ENCODE data around the gene SULT4A1. TPM values are rescaled to one million over a fixed set of nuclear protein-coding genes. Genes with fewer than 3 reads are reported as not detected.

The SULT4A1 gene
- total RNA-seq, 1 experiment from 2014 or later, result 15.0 TPM

DNA sequence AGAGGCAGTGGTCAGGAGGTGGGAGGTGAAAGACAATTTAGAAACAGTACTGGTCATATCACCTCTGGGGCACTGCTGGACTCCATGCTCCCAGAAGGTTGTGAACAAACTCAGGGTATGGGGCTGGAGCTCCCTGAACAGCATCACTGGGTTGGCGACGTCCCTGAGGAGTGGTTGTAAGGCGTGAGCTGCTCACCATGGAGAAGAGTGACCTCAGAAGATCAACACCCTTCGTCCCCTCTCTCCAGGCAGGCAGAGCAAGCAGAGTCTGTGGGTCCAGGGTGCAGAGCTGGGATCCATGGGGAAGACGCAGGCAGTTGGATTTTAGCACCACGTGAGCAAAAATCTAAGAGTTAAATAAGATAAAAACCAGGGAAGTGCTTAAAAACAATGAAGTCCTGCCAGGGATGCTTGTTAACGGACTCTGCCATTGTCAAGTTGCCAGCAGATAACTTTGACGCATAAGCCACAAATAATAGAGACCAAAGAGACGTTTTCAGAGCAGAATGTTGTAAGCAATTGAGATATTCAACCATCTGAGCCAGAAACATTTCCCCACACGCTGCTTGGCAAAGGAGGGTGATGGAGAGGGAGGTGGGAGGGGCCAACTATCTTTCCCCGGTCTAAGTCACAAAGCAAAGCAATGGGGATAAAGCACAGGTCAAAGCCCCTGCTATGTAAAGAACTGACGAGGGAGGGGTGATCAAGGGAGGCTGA lies 15.9 kb upstream of the SULT4A1 start:
- DNase-seq, result peak; percentile 19
- Histone ChIP-seq H3K79me2 (ENCODE audit: insufficient read depth, low read length) (no peaks in the 10 kb centered on the region), H2AK5ac (ENCODE audit: insufficient read length, low read length) (no peak overlapping the region), H4K5ac (ENCODE audit: insufficient read length, low read depth, low read length) (no peak overlapping the region), H2AFZ (ENCODE audit: low read length) (no peak overlapping the region), H2BK15ac (ENCODE audit: low read depth, low read length) (no peak overlapping the region), H3K23me2 (ENCODE audit: insufficient read length, low read depth, low read length, poor library complexity, severe bottlenecking) (no peaks in the 10 kb centered on the region), H3K18ac (ENCODE audit: insufficient read length, low read depth, low read length) (no peak overlapping the region), H3K23ac (ENCODE audit: insufficient read length, low read depth, low read length) (no peak overlapping the region), H4K91ac (ENCODE audit: insufficient read length, low read depth, low read length) (no peak overlapping the region), H2BK120ac (ENCODE audit: low read depth, low read length, poor library complexity, severe bottlenecking) (no peak overlapping the region), H3K56ac (ENCODE audit: insufficient read length, low read depth, low read length) (no peak overlapping the region), H2BK12ac (ENCODE audit: insufficient read length, low read depth, low read length) (no peak overlapping the region), H2BK20ac (ENCODE audit: low read depth, low read length, poor library complexity, severe bottlenecking) (no peak overlapping the region), H4K20me1 (ENCODE audit: control insufficient read depth, insufficient read depth, insufficient read length) (no peaks in the 10 kb centered on the region), H3K4me1 (ENCODE audit: insufficient read depth, low read length) (no peaks in the 10 kb centered on the region), H3T11ph (ENCODE audit: low read length) (no peak overlapping the region), H4K8ac (replicated peaks; ENCODE audit: insufficient read length, low read depth, low read length) (no peak overlapping the region), H3K79me1 (ENCODE audit: insufficient read depth, low read depth, low read length, poor library complexity, severe bottlenecking) (no peaks in the 10 kb centered on the region), H3K9me3 (ENCODE audit: control insufficient read depth, low read depth, low read length) (no peaks in the 10 kb centered on the region), H3K27ac (ENCODE audit: insufficient read length, low read depth, low read length) (no peak overlapping the region), H3K4me2 (ENCODE audit: insufficient read depth, insufficient read length, low read length) (no peak overlapping the region), H2BK5ac (ENCODE audit: insufficient read length, low read length) (no peak overlapping the region), H3K14ac (ENCODE audit: insufficient read depth, low read length) (no peak overlapping the region; the same call in 1 of the 2 replicates), H3K9ac (ENCODE audit: extremely low read depth, insufficient read length, low read length) (no peak overlapping the region), H3K27me3 (ENCODE audit: insufficient read depth, low read length) (no peaks in the 10 kb centered on the region), H3K4ac (ENCODE audit: low read depth, low read length) (no peak overlapping the region)
- Mint-ChIP-seq H3K4me3 (no peak overlapping the region), H3K27me3 (ENCODE audit: low read depth) (peaks cover 3% of the 10 kb centered on the region), H3K36me3 (ENCODE audit: insufficient read depth in 1 of 3, low read depth in 3 of 3) (peaks cover 4 to 12% (median 9%) of the 10 kb centered on the region in 3 experiments; a peak in 5 of 7 replicates), H3K27ac (no peak overlapping the region), H3K4me1 (peaks cover 3 to 9% of the 10 kb centered on the region in 2 experiments), H3K9me3 (peaks cover 4 to 15% of the 10 kb centered on the region in 2 experiments; a peak in 4 of 5 replicates)
- TF ChIP-seq, protein P1, sequence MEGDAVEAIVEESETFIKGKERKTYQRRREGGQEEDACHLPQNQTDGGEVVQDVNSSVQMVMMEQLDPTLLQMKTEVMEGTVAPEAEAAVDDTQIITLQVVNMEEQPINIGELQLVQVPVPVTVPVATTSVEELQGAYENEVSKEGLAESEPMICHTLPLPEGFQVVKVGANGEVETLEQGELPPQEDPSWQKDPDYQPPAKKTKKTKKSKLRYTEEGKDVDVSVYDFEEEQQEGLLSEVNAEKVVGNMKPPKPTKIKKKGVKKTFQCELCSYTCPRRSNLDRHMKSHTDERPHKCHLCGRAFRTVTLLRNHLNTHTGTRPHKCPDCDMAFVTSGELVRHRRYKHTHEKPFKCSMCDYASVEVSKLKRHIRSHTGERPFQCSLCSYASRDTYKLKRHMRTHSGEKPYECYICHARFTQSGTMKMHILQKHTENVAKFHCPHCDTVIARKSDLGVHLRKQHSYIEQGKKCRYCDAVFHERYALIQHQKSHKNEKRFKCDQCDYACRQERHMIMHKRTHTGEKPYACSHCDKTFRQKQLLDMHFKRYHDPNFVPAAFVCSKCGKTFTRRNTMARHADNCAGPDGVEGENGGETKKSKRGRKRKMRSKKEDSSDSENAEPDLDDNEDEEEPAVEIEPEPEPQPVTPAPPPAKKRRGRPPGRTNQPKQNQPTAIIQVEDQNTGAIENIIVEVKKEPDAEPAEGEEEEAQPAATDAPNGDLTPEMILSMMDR (conservative IDR thresholded peaks at IDR 0.05), result no peak
- WGBS (ENCODE audit: extremely low coverage, insufficient read length, low lambda C conversion rate), result no CpG with 5 or more reads among the region's 12 CpGs

Measured in H9 (cell line).